A172 (cell line): ENCODE results near the gene CCDC192. TPM values are rescaled to one million over a fixed set of nuclear protein-coding genes. Genes with fewer than 3 reads are reported as not detected.
A peak's percentile ranks its signal among the peaks of the same experiment; 100 is the strongest.

Source experiments
- DNase-seq: peaks from one replicate; pipeline ENCODE4 v3.0.0-alpha.2; 2015; ENCODE audit warnings: low spot score
- total RNA-seq: library from RNA; depleted of rRNA; stranded (reverse); fragments of >200 nt; shearing (Covaris generic); gene quantifications from 2 replicates; pipeline ENCODE4 v1.2.3, GENCODE V29; 2014

Gene CCDC192
- total RNA-seq, 1 experiment from 2014 or later = not detected

DNA sequence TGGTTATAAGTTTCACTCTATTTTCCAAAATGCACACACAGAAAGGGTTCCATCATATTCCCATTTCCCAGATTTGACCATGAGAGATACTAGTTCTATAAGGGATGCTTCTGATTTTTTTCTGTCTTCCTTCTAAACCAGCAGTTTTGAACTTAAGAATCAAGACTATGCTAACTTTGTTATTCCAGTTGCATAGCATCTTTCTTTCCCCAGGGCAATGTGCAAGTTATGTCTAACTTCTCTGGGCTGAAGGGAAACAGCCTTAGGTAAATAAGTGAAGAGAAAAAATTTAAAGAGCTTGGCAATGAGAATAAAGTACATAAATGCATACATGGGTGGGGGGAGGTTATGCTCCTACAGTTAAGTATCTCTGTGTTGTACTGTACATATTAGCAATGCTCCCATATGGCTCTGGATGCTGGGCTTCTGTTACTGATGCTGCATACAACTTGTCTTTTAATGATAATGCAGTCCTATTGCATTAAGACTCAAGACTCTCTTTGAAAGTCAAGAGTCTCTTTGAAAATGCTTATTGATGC is 254.6 kb downstream of the CCDC192 start:
- no peak for DNase-seq

DNA sequence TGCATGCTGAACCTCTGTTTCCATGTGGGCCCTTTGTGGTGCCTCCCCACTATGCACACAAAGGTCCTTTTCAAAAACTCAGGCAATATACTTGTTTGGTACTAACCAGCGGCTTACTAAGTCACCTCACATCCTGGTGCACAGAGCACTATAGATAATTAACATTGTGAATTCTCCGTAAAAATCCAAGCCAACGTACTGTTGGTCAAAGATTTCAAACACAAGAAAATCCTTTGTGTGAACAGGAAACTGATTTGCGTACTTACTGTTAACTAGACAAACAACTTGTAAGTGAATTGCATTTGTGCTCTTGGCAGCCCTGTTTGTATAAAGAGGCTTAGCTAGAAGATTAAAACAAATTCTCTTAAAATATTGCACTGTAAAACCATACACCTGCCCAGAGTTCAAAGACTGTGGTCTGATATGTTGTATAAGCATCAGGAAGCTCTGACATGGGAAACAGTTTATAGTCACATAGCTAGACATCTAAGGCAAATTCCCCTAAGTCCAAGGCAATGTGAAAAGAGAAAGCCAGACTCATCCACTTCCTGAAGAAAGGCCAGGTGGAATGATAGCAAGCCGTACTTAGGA is 255.3 kb downstream of the CCDC192 start:
- DNase-seq = no peak

DNA sequence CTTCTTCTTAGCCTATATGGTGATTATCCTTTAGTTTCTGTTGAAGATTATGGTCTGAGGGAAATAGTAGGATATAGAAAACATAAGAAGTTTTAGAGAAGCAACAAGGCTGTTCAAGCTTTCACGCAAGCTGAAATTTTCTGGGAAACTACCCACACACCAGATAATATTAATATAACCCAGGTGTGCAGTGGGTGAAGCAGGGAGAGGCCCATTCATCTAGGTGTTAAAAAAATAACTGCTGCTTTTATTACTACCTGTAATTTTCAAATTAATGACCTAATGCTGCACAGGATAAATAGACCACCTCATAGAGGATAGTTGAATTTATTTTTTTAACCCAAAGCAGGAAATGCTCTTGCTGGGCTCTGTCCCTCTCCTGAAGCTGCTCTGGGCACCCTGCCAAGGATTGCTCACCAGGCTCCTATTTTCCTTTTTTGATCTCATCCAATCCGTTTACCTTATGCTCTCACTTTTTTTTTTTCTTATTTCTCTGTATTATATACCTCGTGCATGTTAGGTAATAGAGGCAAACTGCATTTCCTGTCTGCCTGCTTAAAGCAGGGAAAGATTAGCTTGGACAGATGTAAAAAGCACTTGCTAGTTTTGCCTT is 256.1 kb downstream of the CCDC192 start:
- peak; percentile 88 for DNase-seq

DNA sequence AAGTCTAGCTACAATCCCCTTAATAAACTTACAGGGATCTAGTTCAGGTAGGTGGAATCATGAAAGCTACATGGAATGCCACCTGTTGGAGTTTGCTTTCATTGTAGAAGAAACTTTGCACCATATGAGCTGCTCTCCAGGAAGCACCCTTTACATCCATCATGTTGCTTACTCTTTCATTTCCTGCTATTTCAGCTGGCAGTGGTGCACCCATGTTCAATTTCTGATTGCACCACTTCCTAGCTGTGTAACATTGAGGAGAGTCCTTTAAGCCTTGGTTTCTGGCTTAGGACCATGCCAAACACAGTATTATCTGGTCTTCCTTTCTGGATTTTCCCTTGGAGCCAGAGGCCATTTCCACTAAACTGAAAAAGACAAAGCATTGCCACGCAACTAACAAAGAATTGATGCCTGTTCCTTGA is 257.1 kb downstream of the CCDC192 start:
- no peak for DNase-seq

DNA sequence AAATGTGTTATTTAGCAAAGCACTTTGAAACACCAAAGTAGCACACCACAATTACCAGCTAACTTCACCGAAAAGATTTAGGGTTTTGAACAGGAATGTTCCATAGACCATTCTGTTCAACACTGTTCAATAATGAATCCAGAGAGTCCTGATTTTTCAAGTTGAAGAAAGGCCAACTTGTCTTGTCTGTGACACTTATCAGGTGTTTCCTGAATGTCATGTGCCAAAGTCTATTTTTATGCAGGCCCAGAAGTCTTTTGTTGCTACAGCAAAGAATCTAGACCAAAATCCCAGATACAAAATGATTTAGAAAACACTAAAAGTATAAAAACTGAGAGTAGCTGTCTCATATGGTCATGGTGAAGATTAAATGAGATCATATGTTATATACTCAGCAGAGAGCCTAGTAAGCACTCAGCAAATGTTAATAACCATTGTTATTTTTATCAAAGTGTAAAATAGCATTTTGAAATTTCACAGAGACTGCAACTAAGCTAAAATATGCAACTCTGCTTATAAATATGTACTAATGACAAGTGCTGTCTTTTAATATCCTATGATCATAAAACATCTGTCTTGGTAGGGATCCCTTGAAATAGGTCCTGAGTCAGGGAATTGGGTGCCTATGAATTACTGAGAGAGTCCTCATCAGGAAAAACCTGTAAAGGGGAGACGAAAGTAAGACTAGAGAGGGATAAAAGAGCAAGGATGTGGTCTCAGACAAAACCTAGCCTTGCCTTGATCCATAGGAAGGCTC is 258.0 kb downstream of the CCDC192 start:
- no peak for DNase-seq

- DNase-seq = no peak
Measured at GRCh38 chr5:127961763-127962145, 258.6 kb downstream of the CCDC192 start.

DNA sequence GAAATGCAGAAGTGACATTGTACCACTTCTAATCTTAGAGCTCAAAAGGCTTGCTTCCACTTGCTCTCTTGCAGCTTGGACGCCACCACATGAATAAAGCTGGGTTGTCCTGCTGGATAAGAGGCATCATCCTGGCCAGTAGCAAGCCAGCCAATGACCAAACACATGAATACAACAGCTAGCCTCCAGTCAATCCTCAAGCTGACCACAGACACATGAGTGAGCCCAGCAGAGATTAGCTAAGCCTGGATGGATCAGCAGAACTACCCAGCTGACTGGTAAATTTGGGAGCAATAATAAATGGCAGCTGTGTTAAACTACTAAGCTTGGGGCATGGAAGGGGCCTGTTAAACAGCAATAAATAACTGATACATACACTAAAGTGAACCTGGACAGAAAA is 259.3 kb downstream of the CCDC192 start:
- no peak for DNase-seq

GRCh38 chr5:127963233-127963632 is 260.0 kb downstream of the CCDC192 start:
- no peak for DNase-seq

GRCh38 chr5:127963931-127964330 is 260.7 kb downstream of the CCDC192 start:
- DNase-seq = no peak

GRCh38 chr5:127967323-127967982 is 264.3 kb downstream of the CCDC192 start:
- DNase-seq = no peak

DNA sequence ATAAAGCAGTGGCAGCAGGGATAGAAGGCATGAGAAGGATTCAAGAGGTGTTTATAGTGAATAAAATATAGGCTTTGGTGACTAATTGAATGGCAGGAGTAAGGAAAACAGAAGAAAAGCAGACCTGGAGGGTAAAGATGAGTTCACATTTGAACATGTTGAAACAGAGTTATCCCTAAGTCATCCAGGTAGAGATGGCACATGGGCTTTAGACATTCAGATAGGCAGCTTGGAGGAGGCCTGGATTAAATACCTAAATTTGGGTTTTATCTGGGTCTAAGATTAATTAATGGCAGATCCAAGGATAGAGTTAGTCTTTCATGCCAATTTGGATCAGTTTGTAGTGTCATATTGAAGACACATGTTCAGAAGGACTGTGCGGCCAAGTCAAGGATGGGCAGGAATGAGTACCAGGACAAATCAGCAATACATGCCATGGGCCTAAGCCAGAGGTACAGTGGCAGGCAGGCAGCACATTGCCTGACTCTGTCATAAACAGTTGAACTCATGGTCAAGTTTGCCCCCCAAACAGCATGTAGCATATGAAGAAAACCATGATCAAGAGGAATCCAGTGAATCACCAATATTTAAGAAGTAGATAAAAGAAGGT is 264.9 kb downstream of the CCDC192 start:
- no peak for DNase-seq

- no peak for DNase-seq
Measured at GRCh38 chr5:127969002-127969401, 265.8 kb downstream of the CCDC192 start.

- DNase-seq = no peak
Measured at GRCh38 chr5:127969651-127970050, 266.5 kb downstream of the CCDC192 start.

DNA sequence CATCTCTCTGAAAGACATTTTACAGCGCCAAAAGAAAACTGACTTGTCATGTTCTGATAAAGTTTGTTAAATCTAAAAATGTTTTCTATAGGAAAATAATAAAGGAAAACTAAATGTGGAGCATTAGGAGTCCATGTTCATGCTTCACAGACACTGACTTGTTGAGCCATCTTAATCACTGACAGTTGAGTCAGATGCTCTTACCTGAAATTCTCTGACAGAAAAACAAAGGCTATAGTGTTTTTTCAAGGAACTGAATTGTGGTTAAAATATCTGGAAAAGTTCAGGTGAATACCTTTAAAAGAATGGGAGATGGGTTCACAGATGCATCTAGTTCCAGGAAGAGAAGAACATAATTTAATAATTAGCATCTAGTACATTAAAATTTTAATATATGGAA is 266.9 kb downstream of the CCDC192 start:
- no peak for DNase-seq

DNA sequence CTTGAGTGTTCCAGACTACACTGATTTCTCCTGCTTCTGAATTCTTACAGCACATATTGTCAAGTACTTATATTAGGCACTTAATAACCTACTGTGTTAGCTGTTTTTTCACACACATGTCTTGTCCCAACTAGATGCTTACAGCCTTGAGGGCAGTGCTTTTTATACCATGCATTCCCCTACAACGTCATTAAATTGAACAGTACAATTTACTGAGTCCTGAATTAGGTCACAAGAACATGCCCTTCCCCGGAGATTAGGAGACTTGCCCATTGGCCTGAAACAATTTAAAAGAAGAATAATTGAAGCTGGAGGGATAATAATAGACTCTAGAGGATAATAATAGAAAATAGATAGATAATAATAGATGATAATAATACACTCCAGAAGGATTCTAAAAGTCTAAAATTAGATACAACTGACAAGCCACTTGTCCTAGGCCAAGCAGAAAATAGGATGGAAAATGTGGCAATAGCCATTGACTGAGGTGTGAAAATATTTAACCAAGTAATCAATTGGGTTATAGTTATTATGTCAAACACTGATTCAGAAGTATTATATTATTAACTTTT is 267.7 kb downstream of the CCDC192 start:
- no peak for DNase-seq

DNA sequence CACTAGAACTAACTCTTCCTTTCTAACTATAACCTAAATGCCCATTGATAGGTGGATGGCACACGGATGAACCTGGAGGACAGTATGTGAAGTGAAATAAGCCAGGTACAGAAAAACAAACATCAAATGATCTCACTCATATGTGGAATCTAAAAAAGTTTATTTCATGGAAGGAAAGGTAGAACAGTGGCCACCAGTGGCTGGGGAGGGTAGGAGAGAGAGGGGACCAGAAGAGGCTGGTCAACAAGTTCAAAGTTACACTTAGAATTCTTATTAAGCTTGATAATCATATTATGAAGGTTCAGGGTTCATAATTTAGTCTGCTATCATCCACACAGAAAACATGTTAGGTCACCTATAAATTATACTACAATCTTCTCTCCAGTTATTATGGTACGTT is 272.8 kb downstream of the CCDC192 start:
- DNase-seq = no peak

DNA sequence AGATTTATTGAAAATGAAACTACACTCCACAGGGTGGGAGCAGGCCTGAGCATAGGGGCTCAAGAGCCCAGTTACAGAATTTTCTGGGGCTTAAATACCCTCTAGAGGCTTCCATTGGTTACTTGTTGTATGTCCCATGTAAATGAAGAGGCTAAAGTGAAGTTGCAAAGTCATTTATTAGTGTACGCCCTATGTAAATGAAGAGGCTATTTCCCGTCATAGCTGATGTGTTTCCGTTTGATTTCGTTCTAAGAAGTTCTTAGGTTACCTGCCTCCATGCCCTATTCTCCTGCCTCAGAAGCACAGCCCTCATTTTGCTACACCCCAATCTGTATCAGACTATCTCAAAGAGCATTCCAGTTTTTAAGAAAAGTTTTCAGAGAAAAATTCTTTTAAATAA is 273.3 kb downstream of the CCDC192 start:
- DNase-seq = no peak

DNA sequence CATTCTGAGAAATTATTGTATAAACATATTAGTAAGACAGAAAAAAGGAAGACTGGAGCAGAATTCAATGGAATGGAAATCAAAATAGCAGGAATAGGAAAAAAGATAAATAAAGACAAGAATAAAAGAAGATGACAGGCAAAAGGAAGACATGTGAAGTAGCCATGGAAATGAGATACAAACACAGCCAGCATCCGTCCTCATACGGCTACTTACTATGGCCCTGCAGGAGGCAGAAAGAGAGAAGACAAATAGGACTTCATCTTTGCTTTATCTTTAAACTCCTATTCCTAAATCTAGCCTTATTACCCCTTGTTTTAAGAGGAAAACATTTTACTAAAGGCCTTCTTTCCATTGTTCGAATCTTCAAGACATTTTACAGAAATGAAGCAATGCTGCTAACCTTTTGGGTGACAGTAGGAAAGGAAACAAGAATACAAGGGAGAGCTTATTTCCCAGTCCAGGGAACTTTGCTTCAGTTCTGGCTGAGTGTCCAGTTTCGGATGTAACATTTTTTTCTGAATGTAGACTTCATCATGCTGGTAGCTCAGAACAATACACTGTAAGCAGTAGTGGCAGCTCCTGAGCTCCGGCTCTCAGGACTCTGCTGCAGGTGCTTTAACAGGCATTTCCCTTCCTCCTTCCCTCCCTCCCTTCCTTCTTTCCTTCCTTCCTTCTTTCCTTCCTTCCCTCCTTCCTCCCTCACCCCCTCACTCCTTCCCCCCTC is 274.0 kb downstream of the CCDC192 start:
- DNase-seq = no peak

- no peak for DNase-seq
Measured at GRCh38 chr5:127978738-127979300, 275.6 kb downstream of the CCDC192 start.

DNA sequence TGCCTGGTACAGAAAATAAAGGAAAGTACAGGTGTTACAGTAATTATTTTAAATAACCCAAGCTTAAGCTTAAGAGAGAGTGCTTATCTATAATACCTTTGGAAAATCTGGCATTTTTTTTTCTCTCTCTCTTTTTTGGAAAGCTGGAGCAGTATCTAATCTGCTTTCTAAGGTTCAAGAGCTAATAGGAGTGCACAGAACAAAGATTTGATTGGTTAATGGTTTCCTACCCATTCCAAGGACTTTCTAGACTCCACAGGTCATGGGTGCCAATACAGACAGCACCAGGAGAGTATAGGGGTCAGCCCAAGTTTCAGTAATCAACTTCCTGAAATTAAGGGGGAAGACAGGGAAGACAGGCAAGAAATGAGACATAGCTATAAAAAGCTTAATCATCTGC is 276.3 kb downstream of the CCDC192 start:
- DNase-seq = no peak

- DNase-seq = no peak
Measured at GRCh38 chr5:127980843-127981242, 277.7 kb downstream of the CCDC192 start.
